GM12873 (cell line): Measurements from ENCODE around the gene MNAT1.

Experiments used
- TF ChIP-seq, protein P1 (sequence below): IDR thresholded peaks from 2 replicates; pipeline ENCODE4 v1.5.1; 2012; ENCODE audit warnings: low read depth, mild to moderate bottlenecking, moderate library complexity, low read length, control low read depth; ENCODE audit not compliant: insufficient read depth; ENCODE audit errors: missing control alignments

Gene MNAT1

DNA sequence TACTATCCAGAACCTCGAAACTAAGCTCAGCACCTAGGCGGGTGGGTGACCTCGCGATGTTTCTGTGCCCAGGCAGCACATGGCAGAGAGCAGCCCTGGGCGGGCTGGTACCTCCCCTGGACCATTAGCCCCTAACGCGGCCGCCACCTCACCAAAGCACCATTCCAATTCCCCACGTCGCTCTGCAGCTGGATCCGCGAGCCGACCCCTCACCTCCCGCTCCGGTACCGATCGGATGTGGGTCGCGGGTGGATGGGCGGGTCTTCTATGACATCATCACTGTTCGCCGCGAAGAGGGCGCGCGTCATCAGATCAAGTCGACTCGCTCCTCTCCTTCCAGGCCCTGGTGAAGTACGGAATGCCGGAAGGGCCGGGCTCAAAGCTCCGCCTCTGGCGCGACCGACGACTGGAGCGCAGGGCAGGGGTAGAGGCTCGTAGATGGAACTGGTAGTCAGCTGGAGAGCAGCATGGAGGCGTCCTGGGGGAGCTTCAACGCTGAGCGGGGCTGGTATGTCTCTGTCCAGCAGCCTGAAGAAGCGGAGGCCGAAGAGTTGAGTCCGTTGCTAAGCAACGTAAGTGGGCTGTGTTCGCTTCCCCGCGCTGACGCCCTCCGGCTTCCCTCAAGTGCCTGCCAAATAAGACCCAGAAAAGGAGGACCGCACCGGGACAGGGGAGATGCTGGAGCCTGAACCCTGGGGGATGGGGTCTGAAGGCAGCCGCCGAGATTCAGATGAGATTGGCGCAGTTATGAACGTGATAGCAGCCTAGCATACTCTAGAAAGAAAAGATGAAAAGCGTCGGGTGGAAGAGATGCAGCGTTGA is 246.5 kb downstream of the MNAT1 start, which contains the start of the genes SLC38A6 and TRMT5:
TSS of gene SLC38A6 (plus strand) at position 435 of the 822 bp plus-strand sequence. CDS start at position 468, 33 bp downstream.
TSS of gene TRMT5 (minus strand) at position 269 of the 822 bp plus-strand sequence. CDS start at position 163, 106 bp downstream.
- TF ChIP-seq, protein P1, sequence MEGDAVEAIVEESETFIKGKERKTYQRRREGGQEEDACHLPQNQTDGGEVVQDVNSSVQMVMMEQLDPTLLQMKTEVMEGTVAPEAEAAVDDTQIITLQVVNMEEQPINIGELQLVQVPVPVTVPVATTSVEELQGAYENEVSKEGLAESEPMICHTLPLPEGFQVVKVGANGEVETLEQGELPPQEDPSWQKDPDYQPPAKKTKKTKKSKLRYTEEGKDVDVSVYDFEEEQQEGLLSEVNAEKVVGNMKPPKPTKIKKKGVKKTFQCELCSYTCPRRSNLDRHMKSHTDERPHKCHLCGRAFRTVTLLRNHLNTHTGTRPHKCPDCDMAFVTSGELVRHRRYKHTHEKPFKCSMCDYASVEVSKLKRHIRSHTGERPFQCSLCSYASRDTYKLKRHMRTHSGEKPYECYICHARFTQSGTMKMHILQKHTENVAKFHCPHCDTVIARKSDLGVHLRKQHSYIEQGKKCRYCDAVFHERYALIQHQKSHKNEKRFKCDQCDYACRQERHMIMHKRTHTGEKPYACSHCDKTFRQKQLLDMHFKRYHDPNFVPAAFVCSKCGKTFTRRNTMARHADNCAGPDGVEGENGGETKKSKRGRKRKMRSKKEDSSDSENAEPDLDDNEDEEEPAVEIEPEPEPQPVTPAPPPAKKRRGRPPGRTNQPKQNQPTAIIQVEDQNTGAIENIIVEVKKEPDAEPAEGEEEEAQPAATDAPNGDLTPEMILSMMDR, result no peak

DNA sequence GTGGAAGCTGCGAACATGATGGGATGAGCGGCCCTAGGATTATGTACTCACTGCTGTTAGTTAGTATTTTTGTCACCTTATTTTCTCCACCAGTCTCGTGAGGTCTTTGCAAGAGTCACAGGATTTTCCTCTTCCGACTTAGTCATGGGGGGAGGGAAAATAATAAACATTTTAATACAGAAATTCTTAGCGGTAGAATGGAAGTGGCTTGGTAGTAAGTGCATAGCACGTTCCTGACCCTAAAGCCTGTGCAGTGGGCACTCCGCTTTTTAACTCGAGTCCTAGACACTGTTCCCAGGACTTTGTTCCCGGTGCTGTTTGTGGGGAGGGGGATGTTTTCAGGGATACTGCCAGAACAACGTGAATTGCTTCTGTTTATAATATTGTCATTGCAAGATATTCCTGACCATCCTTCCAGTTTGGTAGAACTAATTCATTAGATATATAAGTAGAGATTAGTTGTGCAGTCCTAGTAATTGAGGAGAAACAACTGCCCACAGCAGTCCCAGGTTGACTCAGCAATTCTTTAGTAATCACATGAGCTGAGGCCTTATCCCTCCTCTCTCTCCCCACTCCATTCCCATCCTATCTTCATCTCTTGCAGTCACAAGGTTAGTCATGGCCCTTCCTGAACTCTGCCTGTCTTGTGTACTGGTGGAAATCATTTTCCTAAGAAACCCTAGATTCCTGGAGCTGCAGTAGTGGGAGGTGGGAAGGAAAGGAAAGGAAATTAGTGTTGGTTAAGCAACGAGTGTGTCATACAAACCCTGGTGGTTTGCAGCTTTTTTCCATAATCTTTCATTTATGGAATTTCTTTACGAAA is 247.3 kb downstream of the MNAT1 start:
- TF ChIP-seq, protein P1, result no peak

DNA sequence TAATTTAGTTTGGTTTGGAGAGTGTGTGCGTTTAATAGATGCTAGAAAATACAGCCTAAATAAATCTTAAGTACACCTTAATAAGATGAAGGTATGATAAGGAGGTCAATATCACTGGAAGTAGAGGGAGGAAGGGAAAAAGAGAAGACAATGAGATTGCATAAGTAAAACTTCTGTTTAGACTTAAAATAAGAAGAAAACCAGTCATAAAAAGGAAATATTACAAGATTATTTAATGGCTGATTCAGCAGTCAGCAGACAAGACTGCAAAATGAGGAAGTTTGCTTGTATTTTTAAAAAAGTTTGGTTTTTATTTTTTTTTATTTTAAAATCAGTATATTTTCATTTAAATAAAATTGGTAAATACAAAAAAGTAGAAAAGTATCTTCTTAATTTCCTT is 249.6 kb downstream of the MNAT1 start:
- TF ChIP-seq, protein P1, result no peak

DNA sequence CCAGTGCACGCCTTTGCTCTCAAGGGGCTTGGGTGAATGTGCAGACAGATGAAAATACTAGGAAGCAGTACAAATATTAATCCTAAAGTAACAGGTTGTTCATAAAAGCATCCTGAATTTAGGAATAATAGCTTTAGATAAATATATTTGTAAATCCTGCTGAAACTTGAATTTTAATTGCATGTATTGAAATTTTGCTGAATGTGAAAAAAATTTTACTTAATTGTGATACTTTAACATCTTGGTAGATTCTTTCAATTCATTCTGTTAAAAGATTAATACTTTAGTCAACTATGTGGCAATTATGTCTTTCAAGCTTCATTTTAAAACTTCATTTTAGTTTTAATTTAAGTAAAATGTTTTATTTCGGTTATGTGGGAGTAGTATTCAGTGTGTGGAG is 251.9 kb downstream of the MNAT1 start:
- TF ChIP-seq, protein P1, result no peak

DNA sequence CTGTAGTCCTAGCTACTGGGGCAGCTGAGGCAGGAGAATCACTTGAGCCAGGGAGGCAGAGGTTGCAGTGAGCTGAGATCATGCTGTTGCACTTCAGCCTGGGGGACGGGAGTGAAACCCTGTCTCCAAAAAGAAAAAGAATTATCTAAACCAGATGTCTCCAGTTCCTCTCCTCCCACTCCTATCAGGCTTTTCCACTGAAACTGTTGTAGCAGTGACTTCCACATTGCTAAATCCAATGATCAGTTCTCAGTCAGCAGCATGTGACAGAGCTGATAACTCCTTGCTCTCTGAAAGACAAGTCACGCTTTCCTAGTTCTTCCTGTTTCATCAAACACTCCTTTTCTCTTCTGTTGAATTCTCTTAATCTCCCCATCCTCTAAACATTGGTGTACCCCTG is 255.0 kb downstream of the MNAT1 start:
- TF ChIP-seq, protein P1, result no peak

DNA sequence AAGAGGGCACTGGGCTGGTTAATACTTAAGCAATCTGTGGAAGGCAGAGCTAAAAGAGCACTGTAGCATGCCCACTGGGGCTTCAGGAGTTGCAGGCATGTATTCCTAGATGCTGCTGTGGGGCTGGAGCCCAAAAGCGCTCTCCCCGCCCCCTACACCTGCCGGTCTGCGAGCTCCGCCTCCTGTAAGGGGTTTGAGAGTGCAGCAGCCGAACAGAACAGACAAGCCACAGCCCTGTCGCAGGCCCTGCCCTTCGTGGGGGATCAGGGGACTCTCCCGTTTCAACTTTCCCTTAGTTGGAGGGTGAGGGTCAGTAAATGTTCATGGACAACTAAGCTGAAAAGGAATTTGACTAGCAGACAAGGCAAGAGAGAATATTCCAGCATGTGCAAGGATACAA is 264.1 kb downstream of the MNAT1 start:
- TF ChIP-seq, protein P1, result no peak

DNA sequence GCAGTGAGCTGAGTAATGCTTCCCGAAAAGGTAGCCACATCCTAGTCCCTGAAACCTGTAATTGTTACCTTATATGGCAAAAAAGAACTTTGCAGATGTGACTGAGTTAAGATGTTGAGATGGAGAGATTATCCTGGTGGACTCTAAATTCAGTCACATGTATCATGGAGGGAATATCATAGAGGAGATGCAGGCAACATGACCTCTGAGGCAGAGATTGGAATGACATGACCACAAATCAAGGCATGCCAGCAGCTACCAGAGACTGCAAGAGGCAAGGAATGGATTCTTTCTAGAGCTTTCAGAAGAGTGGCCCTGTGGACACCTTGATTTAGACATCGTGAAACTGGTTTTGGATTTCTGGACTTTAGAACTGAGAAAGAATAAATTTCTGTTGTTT is 265.0 kb downstream of the MNAT1 start:
- TF ChIP-seq, protein P1, result no peak
